Breast epithelium (tissue), 3 donors: ENCODE results near the gene FAT1.

Source experiments
- CTCF ChIP-seq, 3 donors: fragments of 450-650 bp; IDR thresholded peaks; one replicate each; pipeline ENCODE4 v1.5.1; 2016 to 2017; ENCODE audit warnings: antibody characterized with exemption in 3 of 3, mild to moderate bottlenecking in 3 of 3, moderate library complexity in 3 of 3
- POLR2AphosphoS5 ChIP-seq, 3 donors: sonication (generic); formaldehyde crosslinking; IDR thresholded peaks; one replicate each; pipeline ENCODE4 v1.6.1; 2017; ENCODE audit warnings: antibody characterized with exemption in 3 of 3

- TF ChIP-seq CTCF (IDR thresholded peaks at IDR 0.05) = no peak
- TF ChIP-seq POLR2AphosphoS5 (IDR thresholded peaks at IDR 0.05) = peak in 1 of 3 donors; percentile 8
These were observed 22.4 kb downstream of the FAT1 start for GRCh38 chr4:186701273-186701672.
